Immature natural killer cell (primary cell): ENCODE measurements around the gene RNF144B. TPM values are rescaled to one million over a fixed set of nuclear protein-coding genes. Genes with fewer than 3 reads are reported as not detected.
"Not testable (repeated sequence)": the region's sequence is repeated elsewhere in the genome, so short reads cannot be mapped to it uniquely, and the experiment has no call there.

Experiments used
- DNase-seq, 3 donors: peaks; one replicate each; pipeline ENCODE4 v3.0.0; 2022; ENCODE audit warnings: mixed read lengths in 1 of 3
- H3K27ac Mint-ChIP-seq, 6 donors: one replicate each; pipeline ENCODE4 v1.8.0; 2020; ENCODE audit warnings: mixed read lengths in 6 of 6, mild to moderate bottlenecking in 5 of 6, inconsistent platforms in 4 of 6, moderate library complexity in 3 of 6
- H3K27me3 Mint-ChIP-seq, 3 donors: one replicate each; pipeline ENCODE4 v1.8.0; 2020 to 2021; ENCODE audit warnings: low read depth in 3 of 3, mild to moderate bottlenecking in 3 of 3, mixed read lengths in 3 of 3, moderate library complexity in 3 of 3, inconsistent platforms in 1 of 3
- H3K36me3 Mint-ChIP-seq, 3 donors: one replicate each; pipeline ENCODE4 v1.8.0; 2020; ENCODE audit warnings: mixed read lengths in 3 of 3, inconsistent platforms in 2 of 3, mild to moderate bottlenecking in 2 of 3
- H3K4me1 Mint-ChIP-seq, 2 donors: one replicate each; pipeline ENCODE4 v1.8.0; 2020; ENCODE audit warnings: inconsistent platforms in 2 of 2, mild to moderate bottlenecking in 2 of 2, mixed read lengths in 2 of 2, moderate library complexity in 1 of 2
- H3K4me3 Mint-ChIP-seq, 5 donors: one replicate each; pipeline ENCODE4 v1.8.0; 2020; ENCODE audit warnings: mild to moderate bottlenecking in 5 of 5, mixed read lengths in 5 of 5, inconsistent platforms in 3 of 5, moderate library complexity in 3 of 5
- H3K9me3 Mint-ChIP-seq, 6 donors: one replicate each; pipeline ENCODE4 v1.8.0; 2020; ENCODE audit warnings: mild to moderate bottlenecking in 6 of 6, mixed read lengths in 6 of 6, inconsistent platforms in 4 of 6, moderate library complexity in 3 of 6
- polyA plus RNA-seq, 3 donors: library from polyadenylated mRNA; unstranded; fragments of 300-500 nt; fragmentation: Illumina TruSeq; gene quantifications; one replicate each; pipeline ENCODE4 v1.2.3, GENCODE V29; 2021

RNF144B gene
- polyA plus RNA-seq, result 1 to 10 TPM in 2 of 3 donors, under 1 TPM in 1; 0.35 to 2.4 (median 1.1) TPM

DNA sequence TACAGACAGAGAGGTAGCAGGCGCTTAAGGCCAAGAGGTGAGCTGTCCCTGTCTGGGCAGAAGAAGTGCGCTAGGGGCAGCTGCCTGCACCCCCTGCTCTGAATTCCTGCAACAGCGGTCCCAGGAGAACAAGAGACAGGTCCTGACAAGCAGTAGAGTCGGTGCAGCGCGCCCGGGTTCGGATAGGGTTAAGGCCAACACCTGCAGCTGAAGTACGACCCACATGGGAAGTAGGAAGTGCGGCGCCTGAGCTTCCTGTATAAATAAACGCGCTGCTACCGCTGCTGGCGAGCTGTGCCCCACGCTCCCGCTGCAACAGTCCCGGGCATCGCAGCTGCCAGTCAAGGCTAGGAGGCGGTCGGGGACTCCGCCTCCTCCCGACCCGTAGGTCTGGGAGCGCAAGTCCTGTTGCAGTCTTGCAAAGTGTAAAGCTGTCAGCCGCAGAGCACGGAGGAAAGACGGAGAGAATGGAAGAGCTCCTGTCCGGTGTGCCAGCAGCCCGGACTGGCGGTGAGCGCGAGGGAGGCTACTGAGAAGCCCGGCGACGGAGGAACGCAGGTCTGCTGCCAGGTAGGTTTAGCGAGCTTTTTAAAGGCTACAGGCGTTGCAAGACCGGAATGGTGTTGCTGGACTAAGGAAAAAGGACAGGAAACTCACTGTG lies at the start of gene RNF144B:
Gene RNF144B, plus strand, starts transcription at position 290 of the 661 bp plus-strand sequence. CDS start 12,185 bp downstream, outside the sequence.
- H3K27ac Mint-ChIP-seq, result peak within 1 kb of the TSS; percentile 52 to 73 (median 69)
- H3K4me3 Mint-ChIP-seq, result peak within 1 kb of the TSS; percentile 94 to 97 (median 95)
- H3K36me3 Mint-ChIP-seq, result no peaks in the 10 kb centered on the region
- DNase-seq, result peak; percentile 34 to 47 (median 41)
- H3K4me1 Mint-ChIP-seq, result peaks cover 24 to 39% of the 10 kb centered on the region in 2 donors
- peaks cover 0 to 8% (median 1%) of the 10 kb centered on the region in 3 donors for H3K27me3 Mint-ChIP-seq
- H3K9me3 Mint-ChIP-seq, result no peaks in the 10 kb centered on the region

DNA sequence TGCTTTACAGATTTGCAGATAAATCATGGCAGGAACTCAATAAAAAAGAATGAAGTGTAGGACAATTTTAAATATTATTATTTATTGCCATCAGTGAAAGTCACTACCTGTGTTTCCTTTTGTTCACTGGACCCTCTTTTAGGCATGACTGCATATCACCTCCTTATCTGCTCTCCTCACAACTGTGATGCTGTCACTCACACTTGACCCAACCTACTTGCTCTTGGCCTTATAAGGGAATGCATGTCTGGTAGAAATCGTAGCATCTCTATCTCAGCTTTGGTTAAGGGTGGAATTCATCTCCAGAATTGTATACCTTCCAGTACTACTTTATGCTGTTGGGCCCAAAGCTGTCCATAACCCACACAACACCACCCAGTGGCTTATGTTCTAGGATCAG lies 47.6 kb upstream of the RNF144B start:
- no peak for DNase-seq
- Mint-ChIP-seq H3K27me3 (peaks cover 0 to 3% (median 2%) of the 10 kb centered on the region in 3 donors), H3K9me3 (no peaks in the 10 kb centered on the region), H3K4me3 (no peak overlapping the region), H3K4me1 (no peaks in the 10 kb centered on the region), H3K36me3 (no peaks in the 10 kb centered on the region), H3K27ac (no peak overlapping the region)

- H3K27ac Mint-ChIP-seq, result no peak overlapping the region
- H3K36me3 Mint-ChIP-seq, result no peaks in the 10 kb centered on the region
- H3K4me3 Mint-ChIP-seq, result no peak overlapping the region
- H3K9me3 Mint-ChIP-seq, result peaks cover 0 to 2% (median 0%) of the 10 kb centered on the region in 6 donors
- no peak for DNase-seq
- peaks cover 0 to 3% (median 2%) of the 10 kb centered on the region in 3 donors for H3K27me3 Mint-ChIP-seq
- H3K4me1 Mint-ChIP-seq, result no peaks in the 10 kb centered on the region
Measured at GRCh38 chr6:18340781-18341551, 46.2 kb upstream of the RNF144B start.

DNA sequence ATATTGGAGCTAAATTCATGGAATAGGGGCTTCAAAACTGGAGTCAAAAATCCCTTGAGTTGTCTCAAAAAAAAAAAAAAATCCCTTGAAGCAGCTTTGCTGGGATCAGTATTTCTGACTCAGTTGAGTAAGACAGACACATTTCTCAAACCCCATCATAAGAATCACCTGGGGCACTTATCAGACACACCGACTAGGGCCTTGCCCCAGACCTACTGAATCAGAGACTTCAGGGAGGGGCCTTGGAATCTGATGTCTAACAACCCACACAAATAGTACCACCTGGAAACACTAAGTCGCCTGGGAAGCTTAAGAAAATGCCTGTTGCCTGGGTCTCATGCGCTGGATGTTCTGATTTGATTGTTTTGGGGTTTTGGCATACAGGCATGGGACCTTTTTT lies 44.9 kb upstream of the RNF144B start:
- H3K27me3 Mint-ChIP-seq, result peaks cover 0 to 3% (median 2%) of the 10 kb centered on the region in 3 donors
- H3K9me3 Mint-ChIP-seq, result peaks cover 0 to 2% (median 0%) of the 10 kb centered on the region in 6 donors
- H3K4me1 Mint-ChIP-seq, result no peaks in the 10 kb centered on the region
- no peak overlapping the region for H3K27ac Mint-ChIP-seq
- DNase-seq, result no peak
- H3K36me3 Mint-ChIP-seq, result no peaks in the 10 kb centered on the region
- no peak overlapping the region for H3K4me3 Mint-ChIP-seq

DNA sequence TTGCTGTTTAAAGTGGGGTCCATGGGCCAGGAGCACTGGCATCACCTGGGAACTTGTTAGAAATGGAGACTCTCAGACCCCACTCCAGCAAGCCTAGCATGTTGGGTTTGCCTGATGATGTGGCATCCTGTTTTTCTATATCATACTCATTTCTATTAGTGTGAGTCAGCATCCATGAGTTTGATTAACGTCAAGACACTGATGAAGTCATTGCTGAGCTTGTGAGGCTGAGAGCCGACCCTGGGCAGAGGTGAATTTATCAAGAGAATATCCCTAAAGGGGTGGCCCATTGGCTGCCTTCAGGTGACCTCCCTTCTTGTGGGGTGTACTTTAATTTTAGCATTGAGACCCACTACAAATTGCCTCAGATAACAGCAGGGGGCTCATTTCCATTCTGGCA lies 43.4 kb upstream of the RNF144B start:
- Mint-ChIP-seq H3K27me3 (peaks cover 0 to 3% (median 3%) of the 10 kb centered on the region in 3 donors), H3K9me3 (peaks cover 0 to 2% (median 0%) of the 10 kb centered on the region in 6 donors), H3K4me3 (no peak overlapping the region), H3K36me3 (no peaks in the 10 kb centered on the region), H3K27ac (no peak overlapping the region), H3K4me1 (no peaks in the 10 kb centered on the region)
- DNase-seq, result no peak

DNA sequence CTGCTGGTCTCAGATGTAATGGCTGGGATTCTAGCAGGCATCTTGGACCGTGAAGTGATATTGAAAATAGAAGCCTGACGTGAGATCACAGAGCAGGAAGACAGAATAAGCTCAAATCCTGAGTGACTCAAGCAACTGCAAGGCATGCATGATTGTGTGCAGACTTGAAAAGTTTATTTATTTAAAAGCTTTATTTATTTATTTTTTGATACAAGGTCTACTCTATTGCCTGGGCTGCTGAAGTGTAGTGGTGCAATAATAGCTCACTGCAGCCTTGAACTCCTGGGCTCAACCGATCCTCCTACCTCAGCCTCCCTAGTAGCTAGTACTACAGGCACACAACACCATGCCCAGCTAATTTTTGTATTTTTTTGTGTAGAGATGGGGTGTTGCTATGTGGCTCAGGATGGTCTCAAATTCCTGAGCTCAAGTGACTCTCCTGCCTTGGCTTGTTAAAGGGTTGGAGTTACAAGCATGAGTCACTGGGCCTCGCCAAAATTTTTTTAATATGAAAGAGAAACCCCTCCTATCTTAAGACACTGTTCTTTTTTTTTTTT lies 40.1 kb upstream of the RNF144B start:
- H3K27me3 Mint-ChIP-seq, result peaks cover 0 to 7% (median 3%) of the 10 kb centered on the region in 3 donors
- H3K27ac Mint-ChIP-seq, result no peak overlapping the region
- H3K9me3 Mint-ChIP-seq, result peaks cover 0 to 2% (median 0%) of the 10 kb centered on the region in 6 donors
- no peak for DNase-seq
- no peak overlapping the region for H3K4me3 Mint-ChIP-seq
- H3K4me1 Mint-ChIP-seq, result no peaks in the 10 kb centered on the region
- no peaks in the 10 kb centered on the region for H3K36me3 Mint-ChIP-seq

- peaks cover 0 to 2% (median 0%) of the 10 kb centered on the region in 6 donors for H3K9me3 Mint-ChIP-seq
- H3K4me1 Mint-ChIP-seq, result no peaks in the 10 kb centered on the region
- H3K27ac Mint-ChIP-seq, result no peak overlapping the region
- H3K27me3 Mint-ChIP-seq, result peaks cover 0 to 7% (median 3%) of the 10 kb centered on the region in 3 donors
- no peak for DNase-seq
- H3K36me3 Mint-ChIP-seq, result no peaks in the 10 kb centered on the region
- H3K4me3 Mint-ChIP-seq, result no peak overlapping the region
Measured at GRCh38 chr6:18347866-18348265, 39.3 kb upstream of the RNF144B start.

DNA sequence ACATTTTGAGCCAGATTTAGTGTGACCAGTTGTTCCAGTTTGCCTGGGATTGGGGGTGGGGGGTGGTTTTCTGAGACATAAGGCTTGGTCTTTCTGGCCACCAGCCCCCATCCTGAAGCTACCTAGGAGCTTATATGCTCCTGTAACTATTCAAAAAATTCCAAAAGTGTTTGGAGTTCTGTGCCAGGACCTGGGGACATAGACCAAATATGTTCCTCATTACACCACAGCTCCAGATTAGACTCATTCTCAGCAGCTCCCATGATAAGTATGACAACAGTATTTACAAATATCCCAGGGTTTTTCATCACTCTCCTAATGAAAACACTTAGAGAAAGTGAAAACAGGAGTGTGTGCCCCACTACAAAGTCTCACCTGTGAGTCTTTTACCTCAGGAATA lies 37.8 kb upstream of the RNF144B start:
- Mint-ChIP-seq H3K27ac (no peak overlapping the region), H3K36me3 (no peaks in the 10 kb centered on the region), H3K27me3 (peaks cover 0 to 7% (median 3%) of the 10 kb centered on the region in 3 donors), H3K4me3 (no peak overlapping the region), H3K4me1 (no peaks in the 10 kb centered on the region), H3K9me3 (peaks cover 0 to 2% (median 0%) of the 10 kb centered on the region in 6 donors)
- no peak for DNase-seq

GRCh38 chr6:18350271-18350670 lies 36.9 kb upstream of the RNF144B start:
- peaks cover 0 to 2% (median 0%) of the 10 kb centered on the region in 6 donors for H3K9me3 Mint-ChIP-seq
- DNase-seq, result no peak
- peaks cover 0 to 8% (median 3%) of the 10 kb centered on the region in 3 donors for H3K27me3 Mint-ChIP-seq
- H3K4me3 Mint-ChIP-seq, result no peak overlapping the region
- no peak overlapping the region for H3K27ac Mint-ChIP-seq
- H3K36me3 Mint-ChIP-seq, result no peaks in the 10 kb centered on the region
- H3K4me1 Mint-ChIP-seq, result no peaks in the 10 kb centered on the region

DNA sequence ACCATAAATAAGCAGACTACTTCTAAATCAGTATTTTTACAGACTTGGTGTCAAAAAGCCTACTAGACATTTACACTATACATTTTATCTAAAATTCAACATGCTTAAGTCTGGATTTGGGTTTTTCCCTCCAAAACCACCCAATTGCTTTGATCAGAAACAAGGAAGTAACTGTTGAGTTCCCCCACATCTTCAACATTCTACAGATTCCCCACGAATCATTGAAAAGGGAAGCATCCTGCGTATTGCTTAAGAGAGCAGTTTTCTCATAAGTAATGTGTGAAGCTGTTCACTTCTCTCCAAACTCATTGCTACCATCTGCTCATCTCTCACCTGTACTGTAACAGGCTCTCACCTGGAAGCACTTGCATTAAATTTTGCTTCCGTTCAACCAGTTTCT lies 36.4 kb upstream of the RNF144B start:
- Mint-ChIP-seq H3K4me1 (no peaks in the 10 kb centered on the region), H3K9me3 (peaks cover 0 to 1% (median 0%) of the 10 kb centered on the region in 6 donors), H3K36me3 (no peaks in the 10 kb centered on the region), H3K4me3 (no peak overlapping the region), H3K27me3 (peaks cover 0 to 8% (median 3%) of the 10 kb centered on the region in 3 donors), H3K27ac (no peak overlapping the region)
- DNase-seq, result no peak

DNA sequence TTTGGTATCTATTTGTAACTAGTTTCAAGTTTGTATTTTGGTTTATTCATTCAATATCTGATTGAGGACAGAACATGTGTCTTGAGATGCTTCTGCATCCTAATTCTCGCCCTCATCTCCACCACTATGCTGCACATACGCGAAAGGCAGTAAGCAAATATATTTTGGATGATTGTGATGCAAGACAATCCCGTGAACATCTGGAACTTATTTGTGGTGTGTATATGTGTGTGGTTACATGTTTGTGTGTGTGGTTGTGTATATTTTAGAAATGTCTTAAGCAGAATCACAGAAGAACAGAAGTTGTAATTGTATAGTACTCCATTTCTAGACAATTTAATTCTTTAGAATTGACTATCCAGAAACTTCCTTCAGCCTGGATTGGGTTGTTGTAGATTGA lies 35.1 kb upstream of the RNF144B start:
- peaks cover 2 to 8% (median 3%) of the 10 kb centered on the region in 3 donors for H3K27me3 Mint-ChIP-seq
- no peaks in the 10 kb centered on the region for H3K4me1 Mint-ChIP-seq
- no peak for DNase-seq
- H3K4me3 Mint-ChIP-seq, result no peak overlapping the region
- H3K36me3 Mint-ChIP-seq, result no peaks in the 10 kb centered on the region
- no peak overlapping the region for H3K27ac Mint-ChIP-seq
- H3K9me3 Mint-ChIP-seq, result peaks cover 0 to 1% (median 0%) of the 10 kb centered on the region in 6 donors

DNA sequence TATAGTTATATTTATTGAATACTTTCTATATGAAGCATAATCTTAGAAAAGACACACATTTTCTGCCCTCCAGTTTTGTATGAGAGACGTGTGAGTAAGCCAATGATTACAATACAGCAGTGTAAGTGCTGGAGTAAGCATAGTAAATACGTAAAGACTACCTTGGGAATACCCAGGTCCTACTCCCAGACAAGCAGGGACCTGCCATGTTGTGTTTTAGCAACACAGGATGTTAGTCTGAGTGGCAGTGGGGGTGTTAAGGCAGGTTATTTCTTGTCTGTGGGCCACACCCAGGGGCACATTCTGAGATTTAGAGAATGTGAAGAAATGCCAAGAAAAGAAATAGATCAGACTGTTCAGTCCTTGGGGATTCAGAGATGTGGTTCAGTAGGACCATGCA lies 34.3 kb upstream of the RNF144B start:
- H3K4me3 Mint-ChIP-seq, result no peak overlapping the region
- H3K27ac Mint-ChIP-seq, result no peak overlapping the region
- peaks cover 0 to 1% (median 0%) of the 10 kb centered on the region in 6 donors for H3K9me3 Mint-ChIP-seq
- no peaks in the 10 kb centered on the region for H3K4me1 Mint-ChIP-seq
- DNase-seq, result no peak
- peaks cover 2 to 7% (median 7%) of the 10 kb centered on the region in 3 donors for H3K27me3 Mint-ChIP-seq
- H3K36me3 Mint-ChIP-seq, result no peaks in the 10 kb centered on the region

GRCh38 chr6:18353251-18353650 lies 33.9 kb upstream of the RNF144B start:
- Mint-ChIP-seq H3K27me3 (peaks cover 2 to 7% (median 7%) of the 10 kb centered on the region in 3 donors), H3K27ac (no peak overlapping the region), H3K9me3 (peaks cover 0 to 4% (median 2%) of the 10 kb centered on the region in 6 donors), H3K4me3 (no peak overlapping the region), H3K4me1 (no peaks in the 10 kb centered on the region), H3K36me3 (no peaks in the 10 kb centered on the region)
- DNase-seq, result no peak

- H3K27me3 Mint-ChIP-seq, DNase-seq, H3K27ac Mint-ChIP-seq, H3K9me3 Mint-ChIP-seq, H3K4me1 Mint-ChIP-seq, H3K4me3 Mint-ChIP-seq, H3K36me3 Mint-ChIP-seq: not testable (repeated sequence)
Measured at GRCh38 chr6:18357546-18357945, 29.6 kb upstream of the RNF144B start.
